A549 (cell line): ENCODE measurements around the gene ATP8A1.

Experiments used
- CEBPB ChIP-seq, 2 experiments: fragments of >200 bp in 1 of 2; sonication (Bioruptor Twin) in 1 of 2; formaldehyde crosslinking in 1 of 2; IDR thresholded peaks; 2 replicates each; pipeline ENCODE4 v1.6.1; 2012 to 2016
- CHD2 ChIP-seq: fragments of 150-350 bp; IDR thresholded peaks from 2 replicates; pipeline ENCODE4 v1.6.1; 2014; ENCODE audit warnings: low read length; ENCODE audit not compliant: partially characterized antibody
- EP300 ChIP-seq, 2 experiments: fragments of >200 bp; sonication (Bioruptor Twin); formaldehyde crosslinking; IDR thresholded peaks; 2 replicates in 1 of 2; 3 replicates in 1 of 2; pipeline ENCODE4 v1.6.1; 2016 to 2017
- ESRRA ChIP-seq: fragments of 150-350 bp; IDR thresholded peaks from 2 replicates; pipeline ENCODE4 v1.6.1; 2014; ENCODE audit warnings: mild to moderate bottlenecking, low read length, borderline replicate concordance
- HES2 ChIP-seq: fragments of >200 bp; sonication (Bioruptor Twin); formaldehyde crosslinking; IDR thresholded peaks from 2 replicates; pipeline ENCODE4 v1.6.1; 2016
- MAX ChIP-seq: IDR thresholded peaks from 2 replicates; pipeline ENCODE4 v1.6.1; 2012
- POLR2A ChIP-seq: IDR thresholded peaks from 2 replicates; pipeline ENCODE4 v1.6.1; 2012; ENCODE audit warnings: mild to moderate bottlenecking, low read length
- RFX5 ChIP-seq: fragments of 450-650 bp; IDR thresholded peaks from 2 replicates; pipeline ENCODE4 v1.7.1; 2014; ENCODE audit warnings: antibody characterized with exemption, mild to moderate bottlenecking, moderate library complexity
- RNF2 ChIP-seq: fragments of 200-600 bp; sonication (generic); IDR thresholded peaks from 2 replicates; pipeline ENCODE4 v1.6.1; 2016; ENCODE audit warnings: low read depth, mild to moderate bottlenecking, antibody characterized with exemption, moderate library complexity, borderline replicate concordance
- SMC3 ChIP-seq: fragments of >200 bp; sonication (Bioruptor Twin); formaldehyde crosslinking; IDR thresholded peaks from 3 replicates; pipeline ENCODE4 v1.6.1; 2018; ENCODE audit warnings: inconsistent platforms
- ZC3H11A ChIP-seq: fragments of 450-650 bp; IDR thresholded peaks from 2 replicates; pipeline ENCODE4 v1.6.1; 2014; ENCODE audit warnings: antibody characterized with exemption, mild to moderate bottlenecking
- TF ChIP-seq, protein P1 (sequence below): fragments of >200 bp; sonication (Bioruptor Twin); formaldehyde crosslinking; IDR thresholded peaks from 3 replicates; pipeline ENCODE4 v1.5.1; 2016
- TF ChIP-seq, protein P2 (sequence below): fragments of 450-650 bp; IDR thresholded peaks from 2 replicates; pipeline ENCODE4 v1.6.1; 2014; ENCODE audit warnings: antibody characterized with exemption

GRCh38 chr4:42488554-42488953 is 168.4 kb downstream of the ATP8A1 start:
- TF ChIP-seq, protein P1, sequence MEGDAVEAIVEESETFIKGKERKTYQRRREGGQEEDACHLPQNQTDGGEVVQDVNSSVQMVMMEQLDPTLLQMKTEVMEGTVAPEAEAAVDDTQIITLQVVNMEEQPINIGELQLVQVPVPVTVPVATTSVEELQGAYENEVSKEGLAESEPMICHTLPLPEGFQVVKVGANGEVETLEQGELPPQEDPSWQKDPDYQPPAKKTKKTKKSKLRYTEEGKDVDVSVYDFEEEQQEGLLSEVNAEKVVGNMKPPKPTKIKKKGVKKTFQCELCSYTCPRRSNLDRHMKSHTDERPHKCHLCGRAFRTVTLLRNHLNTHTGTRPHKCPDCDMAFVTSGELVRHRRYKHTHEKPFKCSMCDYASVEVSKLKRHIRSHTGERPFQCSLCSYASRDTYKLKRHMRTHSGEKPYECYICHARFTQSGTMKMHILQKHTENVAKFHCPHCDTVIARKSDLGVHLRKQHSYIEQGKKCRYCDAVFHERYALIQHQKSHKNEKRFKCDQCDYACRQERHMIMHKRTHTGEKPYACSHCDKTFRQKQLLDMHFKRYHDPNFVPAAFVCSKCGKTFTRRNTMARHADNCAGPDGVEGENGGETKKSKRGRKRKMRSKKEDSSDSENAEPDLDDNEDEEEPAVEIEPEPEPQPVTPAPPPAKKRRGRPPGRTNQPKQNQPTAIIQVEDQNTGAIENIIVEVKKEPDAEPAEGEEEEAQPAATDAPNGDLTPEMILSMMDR, result no peak
- TF ChIP-seq RNF2 (no peak), CEBPB (IDR thresholded peaks at IDR 0.05) (no peak), POLR2A (no peak), ZC3H11A (no peak), EP300 (IDR thresholded peaks at IDR 0.05) (no peak), RFX5 (no peak), CHD2 (no peak), SMC3 (no peak), ESRRA (no peak), HES2 (no peak), MAX (no peak)
- TF ChIP-seq, protein P2, sequence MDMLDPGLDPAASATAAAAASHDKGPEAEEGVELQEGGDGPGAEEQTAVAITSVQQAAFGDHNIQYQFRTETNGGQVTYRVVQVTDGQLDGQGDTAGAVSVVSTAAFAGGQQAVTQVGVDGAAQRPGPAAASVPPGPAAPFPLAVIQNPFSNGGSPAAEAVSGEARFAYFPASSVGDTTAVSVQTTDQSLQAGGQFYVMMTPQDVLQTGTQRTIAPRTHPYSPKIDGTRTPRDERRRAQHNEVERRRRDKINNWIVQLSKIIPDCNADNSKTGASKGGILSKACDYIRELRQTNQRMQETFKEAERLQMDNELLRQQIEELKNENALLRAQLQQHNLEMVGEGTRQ, result no peak
